Activated CD8-positive, alpha-beta memory T cell treated with anti-CD3 and anti-CD28 coated beads, Interleukin-2, amount 50 U/mL, for 48 hours (primary cell): Measurements from ENCODE around the gene IGFL1.
A peak's percentile ranks its signal among the peaks of the same experiment; 100 is the strongest.
"Not testable (repeated sequence)": the region's sequence is repeated elsewhere in the genome, so short reads cannot be mapped to it uniquely, and the experiment has no call there.

Source experiments
- DNase-seq: peaks from one replicate; pipeline ENCODE4 v3.0.0-alpha.2; 2020

Gene IGFL1

DNA sequence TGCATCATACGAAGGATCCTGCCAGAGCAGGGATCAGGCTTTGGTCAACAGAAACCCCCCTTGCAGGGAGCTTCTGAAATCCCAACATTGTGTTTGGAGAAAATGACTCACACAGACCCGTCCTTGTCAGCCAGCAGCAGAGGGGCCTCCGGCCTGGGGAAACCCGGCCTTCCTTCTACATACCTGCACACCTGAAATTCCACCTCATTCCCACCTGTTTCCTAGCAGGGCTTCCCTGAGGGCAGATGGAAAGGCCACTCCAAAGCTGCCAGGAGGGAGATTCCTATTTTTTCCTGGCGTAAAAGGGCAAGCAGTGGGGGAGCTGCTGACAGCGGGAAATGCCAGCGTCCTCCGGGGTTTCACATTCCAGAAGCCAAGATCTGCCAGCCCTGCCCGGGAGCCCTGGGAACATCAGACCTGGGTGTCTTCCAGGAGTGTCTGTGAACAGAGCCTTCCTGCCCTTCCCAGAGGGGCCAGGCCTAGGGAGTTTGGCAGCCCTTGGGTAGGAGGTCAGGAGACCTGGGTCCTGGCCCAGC, 3.0 kb upstream of the IGFL1 start:
- DNase-seq: no peak

DNA sequence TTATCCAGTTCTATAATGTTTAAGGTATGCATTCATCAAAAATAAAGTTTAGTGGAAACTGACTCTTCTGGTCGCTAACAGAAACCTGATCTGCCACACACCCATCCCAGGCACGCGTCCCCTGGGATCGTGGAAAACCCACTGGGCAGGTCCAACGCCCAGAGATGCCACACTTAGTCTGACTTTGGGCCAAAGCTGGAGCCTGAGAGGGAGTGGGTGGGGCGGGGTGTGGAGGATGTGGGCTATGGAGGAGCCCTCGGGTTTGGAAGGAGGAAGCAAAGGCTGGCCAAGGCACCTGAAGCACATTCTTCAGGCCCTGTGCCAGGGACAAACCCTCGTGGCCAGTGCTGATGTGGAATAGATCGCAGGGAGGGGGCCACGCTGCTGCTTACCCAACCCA, 2.5 kb downstream of the IGFL1 start:
- DNase-seq: no peak

DNA sequence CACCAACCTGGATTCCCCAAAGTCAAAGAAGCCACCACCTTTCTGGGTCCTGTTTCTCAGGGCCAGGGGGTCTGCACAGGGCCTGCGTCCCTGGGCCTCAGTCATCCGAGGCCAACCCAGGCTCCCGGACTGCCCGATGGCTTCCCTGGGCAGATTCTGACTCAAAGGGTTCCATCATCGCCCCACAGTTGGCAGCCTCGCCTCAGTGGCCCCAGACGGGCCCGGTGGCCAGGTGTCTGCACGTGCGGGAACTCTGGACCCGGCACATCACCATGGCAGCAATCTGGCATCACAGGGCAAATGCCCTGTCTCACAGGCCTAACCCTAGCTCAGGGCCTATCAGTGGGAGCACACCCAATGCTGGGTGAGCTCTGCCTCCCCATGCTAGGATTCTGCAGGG, 2.9 kb downstream of the IGFL1 start:
- no peak for DNase-seq

DNA sequence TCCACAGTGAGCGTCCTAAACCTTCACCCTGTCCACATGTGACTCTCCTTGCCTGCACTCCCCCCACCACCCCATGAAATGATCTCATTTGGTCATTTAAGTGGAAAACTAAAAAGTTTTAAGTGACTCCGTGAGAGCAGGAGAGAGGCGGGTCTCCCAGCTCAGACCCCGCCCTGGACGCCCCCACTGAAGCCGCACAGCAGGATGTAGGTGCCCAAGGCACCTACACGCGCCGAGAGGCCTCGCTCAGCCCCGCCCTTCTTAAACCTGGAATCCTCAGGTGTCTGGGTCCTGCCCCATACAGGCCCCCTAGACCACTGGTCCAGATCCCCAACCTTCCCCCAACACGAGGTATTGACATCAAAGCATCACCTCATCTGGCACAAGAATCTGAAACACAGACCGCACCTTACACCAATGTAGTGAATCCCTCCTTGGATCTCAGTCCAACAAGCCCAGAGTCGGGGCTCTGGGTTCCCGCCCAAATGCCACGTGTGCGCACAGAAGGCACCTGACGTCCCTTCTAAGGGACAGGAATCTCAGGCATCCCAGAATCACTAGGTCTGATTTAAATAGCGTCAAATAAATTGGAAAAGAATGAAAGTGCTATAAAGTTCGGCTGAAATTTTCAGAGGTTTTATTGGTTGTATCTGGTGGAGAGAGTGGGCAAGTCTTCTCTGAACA, 3.5 kb downstream of the IGFL1 start:
- no peak for DNase-seq

- not testable (repeated sequence) for DNase-seq
These were observed 4.3 kb downstream of the IGFL1 start for GRCh38 chr19:46233871-46234270.

- DNase-seq: not testable (repeated sequence)
These were observed 8.6 kb downstream of the IGFL1 start for GRCh38 chr19:46238141-46238540.

DNA sequence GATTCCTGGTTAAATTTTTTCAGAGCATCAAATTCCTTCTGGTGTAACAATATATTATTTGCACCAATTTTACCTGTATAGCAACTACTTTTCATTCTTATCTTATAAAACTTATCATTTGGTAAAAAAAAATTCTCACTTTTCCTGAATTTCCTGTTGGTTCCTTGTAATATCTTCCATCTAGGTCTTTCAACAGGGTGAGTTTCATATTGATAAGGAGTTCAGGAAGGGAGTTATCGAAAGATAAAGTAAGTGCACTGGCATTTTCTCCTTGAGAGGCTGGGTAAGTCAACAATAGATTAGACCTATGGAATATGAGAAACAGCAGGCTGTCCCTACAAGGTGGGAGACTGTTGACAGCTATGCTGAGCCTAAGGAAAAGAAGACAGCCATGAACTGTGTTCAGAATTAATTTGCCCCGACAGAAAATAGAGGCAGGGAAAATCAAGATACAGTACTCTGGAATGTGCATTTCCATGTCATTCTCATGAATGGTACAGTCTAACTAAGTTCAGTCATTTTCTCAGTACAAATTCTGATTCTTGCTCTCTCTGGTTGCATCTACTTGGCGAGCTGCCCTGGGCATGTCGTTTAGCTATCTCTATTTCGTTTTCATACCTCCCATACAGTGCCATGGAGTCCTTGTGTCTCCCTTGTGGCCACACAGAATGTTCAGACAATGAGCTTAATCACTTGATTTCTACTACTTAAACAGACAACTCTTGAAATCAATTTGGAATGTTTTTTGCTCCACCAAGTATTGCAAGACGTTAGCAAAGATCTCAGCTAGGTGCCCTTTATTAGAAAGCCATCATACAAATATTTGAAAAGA, 9.9 kb downstream of the IGFL1 start:
- DNase-seq: no peak

DNA sequence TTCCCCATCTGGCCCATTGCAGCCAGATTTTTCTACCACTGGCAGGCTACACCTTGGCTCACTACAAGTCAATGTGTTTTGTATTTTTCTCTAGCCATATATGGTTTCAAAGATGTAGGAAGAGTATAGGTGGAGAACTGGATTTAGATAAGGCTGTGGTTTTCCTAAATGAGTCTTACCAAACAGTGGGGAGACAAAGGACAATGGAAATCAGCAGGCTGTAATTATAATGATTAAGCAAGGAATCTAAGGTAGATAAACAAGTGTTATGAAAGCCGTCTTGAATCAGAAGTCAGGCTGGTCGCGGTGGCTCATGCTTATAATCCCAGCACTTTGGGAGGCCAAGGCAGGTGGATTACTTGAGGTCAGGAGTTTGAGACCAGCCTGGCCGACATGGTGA, 11.2 kb downstream of the IGFL1 start:
- DNase-seq: no peak

GRCh38 chr19:46241626-46242025, 12.1 kb downstream of the IGFL1 start:
- no peak for DNase-seq

- not testable (repeated sequence) for DNase-seq
These were observed 13.6 kb downstream of the IGFL1 start for GRCh38 chr19:46243081-46243654.

DNA sequence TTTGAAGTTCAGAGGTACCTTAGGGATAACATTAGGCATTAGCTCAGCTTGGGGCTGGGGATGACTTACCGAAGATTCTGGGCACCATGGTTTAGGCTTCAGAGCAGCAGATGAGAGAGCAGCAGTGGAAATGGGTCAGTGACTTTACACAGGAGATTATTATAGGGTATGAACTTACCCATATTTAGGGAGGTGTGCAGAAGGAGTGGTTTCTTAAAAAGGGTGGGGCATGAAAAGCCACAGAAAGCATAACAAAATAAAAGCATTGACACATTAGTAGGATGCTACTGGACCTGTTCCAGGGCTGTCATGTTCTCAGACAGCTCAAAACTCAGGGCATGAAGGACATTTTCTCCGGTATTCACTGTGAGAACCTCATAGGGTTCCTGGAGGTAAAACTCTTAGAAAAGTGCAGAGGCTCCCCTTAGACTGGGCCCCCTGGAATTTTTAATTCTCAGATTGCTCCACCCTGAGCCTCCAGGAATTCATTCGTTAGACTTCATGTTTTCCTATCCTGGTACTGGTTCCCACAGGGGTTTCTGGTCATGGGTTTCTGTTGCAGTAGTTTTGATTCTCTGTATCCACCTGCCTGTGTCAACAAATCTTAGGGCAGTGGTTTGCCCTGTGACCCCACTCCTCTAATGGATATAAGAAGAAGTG, 20.7 kb downstream of the IGFL1 start:
- DNase-seq: no peak

GRCh38 chr19:46251416-46251815, 21.9 kb downstream of the IGFL1 start:
- no peak for DNase-seq

GRCh38 chr19:46254776-46255175, 25.2 kb downstream of the IGFL1 start:
- no peak for DNase-seq

DNA sequence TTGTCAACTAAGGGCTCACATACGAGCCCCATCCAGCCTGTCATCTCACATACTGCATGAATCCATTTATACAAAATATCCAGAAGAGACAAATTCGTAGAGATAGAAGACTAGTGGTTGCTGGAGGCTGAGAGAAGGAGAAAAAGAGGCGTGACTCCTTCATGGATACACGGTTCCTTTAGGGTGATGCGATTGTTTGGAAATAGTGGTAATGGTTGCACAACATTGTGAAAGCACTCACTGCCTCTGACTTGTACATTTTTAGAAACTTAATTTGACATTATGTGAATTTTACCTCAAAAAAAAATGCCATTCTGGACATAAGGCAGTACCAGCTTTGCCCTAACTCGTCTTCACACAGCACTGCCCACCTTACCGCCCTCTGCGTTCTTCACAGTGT, 27.3 kb downstream of the IGFL1 start:
- no peak for DNase-seq

- DNase-seq: not testable (repeated sequence)
These were observed 32.0 kb downstream of the IGFL1 start for GRCh38 chr19:46261501-46261900.

GRCh38 chr19:46262684-46263296, 33.2 kb downstream of the IGFL1 start:
- peak; percentile 77 for DNase-seq

GRCh38 chr19:46264801-46265200, 35.3 kb downstream of the IGFL1 start:
- DNase-seq: not testable (repeated sequence)

DNA sequence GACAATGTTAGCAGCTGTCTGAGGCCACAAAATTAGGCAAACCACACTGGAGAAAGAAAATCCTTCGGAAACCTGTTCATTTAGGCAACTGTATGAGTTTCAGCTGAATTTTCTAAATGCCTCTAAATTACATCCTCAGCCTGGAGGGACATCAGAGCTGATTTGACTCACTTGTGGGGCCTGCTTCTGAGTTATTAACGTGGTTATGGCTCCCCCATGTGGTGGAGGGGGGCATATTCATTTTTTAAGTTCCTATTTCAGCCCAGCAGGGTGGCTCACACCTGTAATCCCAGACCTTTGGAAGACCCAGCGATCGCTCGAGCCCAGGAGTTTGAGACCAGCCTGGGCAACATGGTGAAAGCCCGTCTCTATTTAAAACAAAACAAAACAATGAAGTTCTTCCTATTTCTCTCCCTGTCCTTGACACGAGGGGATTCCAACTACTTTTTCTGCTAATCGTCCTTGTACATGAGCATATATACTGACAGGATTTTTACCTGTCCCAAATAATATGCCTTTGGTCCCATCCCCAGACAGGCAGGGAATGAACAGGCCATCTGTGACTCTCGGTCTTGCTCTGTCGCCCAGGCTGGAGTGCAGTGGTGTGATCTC, 35.8 kb downstream of the IGFL1 start:
- DNase-seq: peak; percentile 76

- DNase-seq: no peak
These were observed 39.6 kb downstream of the IGFL1 start for GRCh38 chr19:46269101-46269500.

DNA sequence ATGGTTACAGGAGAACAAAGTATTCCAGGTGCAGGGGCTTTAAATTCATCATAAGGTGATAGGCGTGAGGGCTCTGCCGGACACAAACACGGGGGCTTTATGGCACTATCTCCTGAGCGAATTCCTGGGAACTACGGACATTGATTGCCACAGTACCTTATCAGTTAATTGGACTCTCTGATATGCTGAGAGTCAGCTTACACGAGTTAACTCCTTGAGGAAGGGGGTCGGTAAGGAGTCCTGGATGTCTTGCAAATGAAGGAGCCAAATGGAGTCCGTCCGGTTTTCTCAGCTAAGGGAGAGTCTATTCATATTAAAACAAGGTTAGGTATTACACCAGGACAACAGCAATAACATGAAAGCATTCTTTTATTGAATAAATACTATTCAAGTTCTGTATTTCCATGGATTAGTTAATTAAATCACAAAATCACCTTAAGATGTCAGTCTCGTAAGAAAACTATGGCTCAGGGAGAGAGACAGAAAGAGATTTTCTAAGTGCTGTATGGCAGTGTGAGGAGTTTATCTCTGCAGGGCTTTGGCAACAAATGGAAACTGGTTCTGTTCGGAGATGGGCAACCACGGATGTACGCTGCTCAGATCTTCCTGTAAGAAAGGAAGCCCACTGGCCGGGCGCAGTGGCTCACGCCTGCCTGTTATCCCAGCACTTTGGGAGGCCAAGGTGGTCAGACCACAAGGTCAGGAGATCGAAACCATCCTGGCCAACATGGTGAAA, 41.1 kb downstream of the IGFL1 start:
- no peak for DNase-seq

DNA sequence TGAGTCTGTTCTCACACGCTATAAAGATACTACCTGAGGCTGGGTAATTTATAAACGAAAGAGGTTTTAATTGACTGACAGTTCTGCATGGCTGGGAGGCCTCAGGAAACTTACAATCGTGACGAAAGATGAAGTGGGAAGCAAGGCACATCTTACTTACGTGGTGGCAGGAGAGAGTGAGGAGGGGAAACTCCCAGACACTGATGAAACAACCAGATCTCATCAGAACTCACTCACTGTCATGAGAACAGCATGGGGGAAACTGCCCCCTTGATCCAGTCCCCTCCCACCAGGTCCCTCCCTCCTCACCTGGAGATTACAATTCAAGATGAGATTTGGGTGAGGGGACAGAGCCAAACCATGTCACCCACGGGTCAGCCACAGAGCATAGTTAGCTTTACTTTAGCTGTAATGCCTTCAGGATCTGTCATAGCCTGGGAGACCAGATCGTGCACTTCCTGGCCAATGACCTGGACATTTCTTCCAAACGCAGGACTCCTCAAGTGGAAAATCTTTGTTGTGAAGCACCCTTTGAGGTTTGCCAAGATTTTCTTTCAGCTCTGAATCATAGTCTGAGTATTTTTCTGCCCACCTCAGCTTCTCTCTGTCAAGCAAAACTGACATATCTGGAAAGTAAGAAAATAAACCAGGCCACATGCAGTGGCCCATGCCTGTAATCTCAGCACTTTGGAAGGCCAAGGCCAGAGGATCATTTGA, 42.1 kb downstream of the IGFL1 start:
- no peak for DNase-seq
